ENCODE results near the gene SSH3.
"Not testable (repeated sequence)": the region's sequence is repeated elsewhere in the genome, so short reads cannot be mapped to it uniquely, and the experiment has no call there.

Gene SSH3, protein sequence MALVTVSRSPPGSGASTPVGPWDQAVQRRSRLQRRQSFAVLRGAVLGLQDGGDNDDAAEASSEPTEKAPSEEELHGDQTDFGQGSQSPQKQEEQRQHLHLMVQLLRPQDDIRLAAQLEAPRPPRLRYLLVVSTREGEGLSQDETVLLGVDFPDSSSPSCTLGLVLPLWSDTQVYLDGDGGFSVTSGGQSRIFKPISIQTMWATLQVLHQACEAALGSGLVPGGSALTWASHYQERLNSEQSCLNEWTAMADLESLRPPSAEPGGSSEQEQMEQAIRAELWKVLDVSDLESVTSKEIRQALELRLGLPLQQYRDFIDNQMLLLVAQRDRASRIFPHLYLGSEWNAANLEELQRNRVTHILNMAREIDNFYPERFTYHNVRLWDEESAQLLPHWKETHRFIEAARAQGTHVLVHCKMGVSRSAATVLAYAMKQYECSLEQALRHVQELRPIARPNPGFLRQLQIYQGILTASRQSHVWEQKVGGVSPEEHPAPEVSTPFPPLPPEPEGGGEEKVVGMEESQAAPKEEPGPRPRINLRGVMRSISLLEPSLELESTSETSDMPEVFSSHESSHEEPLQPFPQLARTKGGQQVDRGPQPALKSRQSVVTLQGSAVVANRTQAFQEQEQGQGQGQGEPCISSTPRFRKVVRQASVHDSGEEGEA

DNA sequence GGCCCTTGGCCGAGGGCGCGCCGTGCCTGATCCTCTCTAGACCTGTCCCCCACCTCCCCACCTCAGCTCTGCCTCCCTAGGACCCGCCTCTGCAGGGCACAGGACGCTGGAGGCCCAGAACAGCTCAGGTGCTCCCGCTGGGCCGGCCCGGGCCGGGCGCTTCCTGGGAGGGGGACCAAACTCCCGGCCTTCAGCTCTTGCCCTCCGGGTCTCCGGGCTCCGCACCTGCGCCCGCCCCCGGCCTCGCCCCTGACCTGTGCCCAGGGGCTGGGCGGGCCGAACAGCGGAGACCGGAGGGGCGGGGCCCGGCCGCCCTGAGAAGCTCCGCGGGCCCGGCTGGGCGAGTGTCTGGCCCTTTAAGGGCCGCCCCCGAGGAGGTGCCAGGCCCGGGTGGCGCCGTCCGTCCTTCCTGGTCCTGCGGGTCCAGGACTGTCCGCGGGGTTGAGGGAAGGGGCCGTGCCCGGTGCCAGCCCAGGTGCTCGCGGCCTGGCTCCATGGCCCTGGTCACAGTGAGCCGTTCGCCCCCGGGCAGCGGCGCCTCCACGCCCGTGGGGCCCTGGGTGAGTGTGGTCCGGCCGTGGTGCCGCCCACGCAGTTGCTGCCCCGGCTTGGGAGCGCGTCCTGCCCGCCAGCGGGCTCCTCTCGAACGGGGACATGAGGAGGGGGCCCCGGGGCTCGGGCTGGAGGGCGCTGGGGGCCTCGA is at the start of gene SSH3:
TSS of gene SSH3 (plus strand) at position 399 of the 703 bp plus-strand sequence. CDS start at position 495, 96 bp downstream.
- Histone ChIP-seq H3K4me3 (peak within 1 kb of the TSS; percentile 63 to 82 (median 70)), H3K36me3 (peaks cover 67 to 87% (median 72%) of the 10 kb centered on the region in 11 experiments), H3K9ac (peak within 1 kb of the TSS; percentile 73 to 94 (median 87)), H3K27ac (peak within 1 kb of the TSS; percentile 61 to 94 (median 90)), H3K4me2 (peak within 1 kb of the TSS; percentile 84 to 97 (median 91)), H3K4me1 (peaks cover 50 to 71% (median 58%) of the 10 kb centered on the region in 10 experiments), H3K27me3 (no peaks in the 10 kb centered on the region), H3K9me3 (replicated peaks in 1 of 11) (no peaks in the 10 kb centered on the region), H4K20me1 (peaks cover 36 to 89% (median 62%) of the 10 kb centered on the region in 11 experiments)
- no peak for TF ChIP-seq Cebpa-rat (IDR thresholded peaks at IDR 0.05)

DNA sequence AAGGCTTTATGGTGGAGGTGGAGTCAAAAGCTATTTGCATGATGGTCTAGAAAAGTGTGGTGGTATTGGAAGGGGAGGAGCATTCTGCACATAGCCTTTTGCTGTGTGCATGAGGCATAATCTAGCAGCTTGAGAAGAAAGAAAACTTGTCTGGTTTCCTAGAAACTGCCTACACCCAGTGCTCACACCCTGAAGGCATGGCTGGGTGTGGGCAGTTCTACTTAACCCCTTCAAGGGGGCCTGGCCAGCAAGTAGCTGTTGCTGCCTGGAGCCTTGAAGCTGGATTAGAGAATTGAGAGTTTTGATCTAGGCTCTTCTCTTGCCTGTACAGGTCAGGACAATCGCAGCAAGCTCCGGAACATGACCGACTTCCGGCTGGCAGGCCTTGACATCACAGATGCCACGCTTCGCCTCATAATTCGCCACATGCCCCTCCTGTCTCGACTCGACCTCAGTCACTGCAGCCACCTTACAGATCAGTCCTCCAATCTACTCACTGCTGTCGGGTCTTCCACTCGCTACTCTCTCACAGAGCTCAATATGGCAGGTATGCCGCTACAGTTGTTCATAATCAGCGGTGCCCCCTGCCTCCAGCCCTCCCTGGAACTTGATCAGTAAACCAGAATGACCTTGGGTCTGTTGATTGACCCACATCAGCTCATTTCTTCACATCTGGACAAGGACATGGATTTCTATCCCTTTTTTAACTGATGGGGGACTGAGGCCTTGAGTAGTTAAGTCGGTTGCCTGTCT is 49.3 kb upstream of the SSH3 start:
- Histone ChIP-seq H3K36me3 (peaks cover 65 to 98% (median 95%) of the 10 kb centered on the region in 11 experiments), H3K4me3 (peak overlapping the region in 1 of 10 experiments; percentile 14; a peak in 2 of 20 replicates), H3K4me1 (peaks cover 16 to 85% (median 32%) of the 10 kb centered on the region in 10 experiments), H3K27ac (peak overlapping the region in 3 of 11 experiments; percentile 36 to 51 (median 49); a peak in 4 of 22 replicates), H3K4me2 (peak overlapping the region in 4 of 11 experiments; percentile 24 to 89 (median 74); a peak in 6 of 22 replicates), H3K9me3 (replicated peaks in 1 of 11) (no peaks in the 10 kb centered on the region), H3K27me3 (no peaks in the 10 kb centered on the region; a peak in 1 of 22 replicates), H4K20me1 (peaks cover 13 to 99% (median 93%) of the 10 kb centered on the region in 11 experiments; a peak in 21 of 22 replicates), H3K9ac (peak overlapping the region in 6 of 11 experiments; percentile 4 to 54 (median 21); a peak in 4 of 22 replicates)
- TF ChIP-seq Cebpa-rat (IDR thresholded peaks at IDR 0.05), result no peak

DNA sequence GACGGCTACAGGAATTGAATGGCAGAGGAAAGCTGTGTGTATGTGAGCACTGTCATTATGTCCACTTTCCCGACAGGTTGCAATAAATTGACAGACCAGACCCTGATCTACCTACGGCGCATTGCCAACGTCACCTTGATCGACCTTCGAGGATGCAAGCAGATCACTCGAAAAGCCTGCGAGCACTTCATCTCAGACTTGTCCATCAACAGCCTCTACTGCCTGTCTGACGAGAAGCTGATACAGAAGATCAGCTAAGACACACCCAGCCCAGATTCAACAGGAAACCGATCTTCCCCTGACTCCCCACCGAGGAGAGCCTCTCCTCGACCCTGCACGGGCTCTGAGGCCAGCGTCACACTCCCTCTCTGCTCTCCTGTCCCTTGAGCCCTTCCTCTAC is 48.5 kb upstream of the SSH3 start:
- H3K27me3 ChIP-seq, result peaks cover 0 to 3% (median under 1%) of the 10 kb centered on the region in 11 experiments; a peak in 3 of 22 replicates
- H4K20me1 ChIP-seq, result peaks cover 6 to 91% (median 86%) of the 10 kb centered on the region in 11 experiments; a peak in 21 of 22 replicates
- peaks cover 16 to 86% (median 32%) of the 10 kb centered on the region in 10 experiments for H3K4me1 ChIP-seq
- no peaks in the 10 kb centered on the region for H3K9me3 ChIP-seq (replicated peaks in 1 of 11)
- peak overlapping the region in 8 of 11 experiments; percentile 5 to 54 (median 22); a peak in 3 of 22 replicates for H3K9ac ChIP-seq
- H3K4me2 ChIP-seq, result peak overlapping the region in 3 of 11 experiments; percentile 14 to 89 (median 86); a peak in 6 of 22 replicates
- H3K36me3 ChIP-seq, result peaks cover 57 to 91% (median 88%) of the 10 kb centered on the region in 11 experiments
- TF ChIP-seq Cebpa-rat (IDR thresholded peaks at IDR 0.05), result no peak
- peak overlapping the region in 3 of 11 experiments; percentile 16 to 49 (median 22); a peak in 3 of 22 replicates for H3K27ac ChIP-seq
- no peak overlapping the region for H3K4me3 ChIP-seq

DNA sequence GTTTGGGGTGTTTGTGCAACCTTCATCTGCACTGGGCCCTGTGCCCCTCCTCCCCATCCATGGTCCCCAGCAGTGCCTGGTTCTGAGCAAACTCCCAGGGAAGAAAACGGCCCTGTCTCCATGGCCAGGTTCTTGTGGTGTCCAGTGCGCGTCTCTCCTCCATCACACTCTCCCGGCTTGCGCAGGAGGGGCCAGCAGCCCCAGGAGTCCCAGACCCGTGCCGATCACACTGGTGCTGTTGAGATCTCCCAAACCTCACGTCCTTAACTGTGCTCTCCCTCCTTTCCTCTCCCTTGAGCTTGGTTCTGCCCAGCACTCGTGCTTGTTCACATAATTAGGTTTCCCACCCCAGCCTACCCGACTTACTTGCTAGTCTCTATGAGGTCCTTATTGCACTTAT is 48.0 kb upstream of the SSH3 start:
- H3K36me3 ChIP-seq, result peaks cover 52 to 86% (median 82%) of the 10 kb centered on the region in 11 experiments
- peaks cover 6 to 86% (median 80%) of the 10 kb centered on the region in 11 experiments; a peak in 21 of 22 replicates for H4K20me1 ChIP-seq
- no peak overlapping the region for H3K4me3 ChIP-seq
- peak overlapping the region in 3 of 11 experiments; percentile 14 to 89 (median 86); a peak in 5 of 22 replicates for H3K4me2 ChIP-seq
- peaks cover 16 to 84% (median 32%) of the 10 kb centered on the region in 10 experiments for H3K4me1 ChIP-seq
- H3K27me3 ChIP-seq, result peaks cover 0 to 9% (median 6%) of the 10 kb centered on the region in 11 experiments; a peak in 15 of 22 replicates
- peak overlapping the region in 1 of 11 experiments; percentile 22; a peak in 2 of 22 replicates for H3K27ac ChIP-seq
- no peaks in the 10 kb centered on the region for H3K9me3 ChIP-seq (replicated peaks in 1 of 11)
- TF ChIP-seq Cebpa-rat (IDR thresholded peaks at IDR 0.05), result no peak
- peak overlapping the region in 8 of 11 experiments; percentile 5 to 54 (median 21); a peak in 5 of 22 replicates for H3K9ac ChIP-seq

DNA sequence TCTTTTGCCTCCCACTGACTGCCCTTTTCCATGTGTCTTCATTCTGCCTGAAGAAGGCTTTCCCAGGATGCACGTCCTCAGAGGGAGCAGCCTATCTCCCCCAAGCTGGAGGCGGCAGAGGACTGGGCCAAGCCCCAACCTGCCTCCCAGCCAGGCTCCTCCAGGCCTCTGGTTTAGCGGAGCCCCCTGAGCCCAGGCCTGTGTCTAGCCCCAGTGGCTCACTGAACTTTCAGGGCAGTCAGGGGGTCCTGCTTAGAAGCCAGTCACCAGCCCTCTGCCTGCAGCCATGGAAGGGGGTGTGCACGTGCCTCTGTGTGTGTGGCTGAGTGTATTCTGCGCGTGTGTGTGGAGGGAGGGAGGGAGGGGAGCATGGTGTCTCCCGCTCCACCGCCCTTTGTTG is 47.5 kb upstream of the SSH3 start:
- TF ChIP-seq Cebpa-rat (IDR thresholded peaks at IDR 0.05), result no peak
- H3K4me1 ChIP-seq, result peaks cover 17 to 84% (median 32%) of the 10 kb centered on the region in 10 experiments
- peaks cover 47 to 81% (median 77%) of the 10 kb centered on the region in 11 experiments for H3K36me3 ChIP-seq
- peaks cover 0 to 14% (median 10%) of the 10 kb centered on the region in 11 experiments; a peak in 17 of 22 replicates for H3K27me3 ChIP-seq
- no peak overlapping the region for H3K4me3 ChIP-seq
- H3K27ac ChIP-seq, result no peak overlapping the region; a peak in 1 of 22 replicates
- H3K9ac ChIP-seq, result peak overlapping the region in 4 of 11 experiments; percentile 15 to 54 (median 22); a peak in 2 of 22 replicates
- H3K4me2 ChIP-seq, result peak overlapping the region in 1 of 11 experiments; percentile 89; a peak in 2 of 22 replicates
- H4K20me1 ChIP-seq, result peaks cover 6 to 81% (median 75%) of the 10 kb centered on the region in 11 experiments; a peak in 21 of 22 replicates
- no peaks in the 10 kb centered on the region for H3K9me3 ChIP-seq (replicated peaks in 1 of 11)

DNA sequence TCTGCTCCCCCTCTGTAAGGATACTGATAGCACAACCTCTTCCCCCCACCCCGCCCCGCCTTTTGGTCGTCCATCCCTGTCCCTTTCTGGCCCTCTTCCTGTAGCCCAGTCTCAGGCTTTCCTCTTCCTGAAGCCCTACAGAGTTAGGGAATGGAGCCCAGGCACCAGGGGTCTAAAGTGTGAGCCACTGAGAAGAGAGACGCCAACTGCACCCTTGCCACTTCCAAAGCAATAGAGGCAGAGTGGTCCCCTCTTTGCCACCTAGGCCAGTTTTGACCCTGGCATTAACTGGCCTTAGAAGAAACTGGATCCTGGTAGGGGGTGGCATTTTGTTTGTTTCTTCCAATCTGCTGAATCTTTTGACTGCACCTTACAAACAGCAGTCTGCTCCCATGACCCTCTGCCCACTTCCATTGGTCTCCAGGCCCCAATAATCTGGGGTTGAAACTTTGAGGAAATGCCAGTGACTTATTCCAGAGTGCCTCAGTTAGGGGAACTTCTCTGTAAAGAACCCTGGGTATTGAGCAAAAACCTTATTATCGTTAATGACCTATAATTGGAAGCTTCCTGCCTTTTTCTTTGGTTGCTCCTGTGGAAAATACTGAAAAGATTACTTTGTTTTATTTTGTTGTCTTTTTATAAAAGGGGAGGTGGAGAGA is 46.7 kb upstream of the SSH3 start:
- Histone ChIP-seq H3K4me3 (no peak overlapping the region), H3K27ac (peak overlapping the region in 1 of 11 experiments; percentile 13; a peak in 1 of 22 replicates), H3K4me2 (peak overlapping the region in 6 of 11 experiments; percentile 4 to 85 (median 29); a peak in 11 of 22 replicates), H3K4me1 (peaks cover 18 to 82% (median 37%) of the 10 kb centered on the region in 10 experiments), H3K9ac (peak overlapping the region in 3 of 11 experiments; percentile 2 to 9 (median 7); a peak in 2 of 22 replicates), H3K36me3 (peaks cover 39 to 73% (median 70%) of the 10 kb centered on the region in 11 experiments), H3K27me3 (peaks cover 0 to 21% (median 17%) of the 10 kb centered on the region in 11 experiments; a peak in 19 of 22 replicates), H3K9me3 (replicated peaks in 1 of 11) (no peaks in the 10 kb centered on the region), H4K20me1 (peaks cover 6 to 73% (median 68%) of the 10 kb centered on the region in 11 experiments; a peak in 20 of 22 replicates)
- no peak for TF ChIP-seq Cebpa-rat (IDR thresholded peaks at IDR 0.05)

DNA sequence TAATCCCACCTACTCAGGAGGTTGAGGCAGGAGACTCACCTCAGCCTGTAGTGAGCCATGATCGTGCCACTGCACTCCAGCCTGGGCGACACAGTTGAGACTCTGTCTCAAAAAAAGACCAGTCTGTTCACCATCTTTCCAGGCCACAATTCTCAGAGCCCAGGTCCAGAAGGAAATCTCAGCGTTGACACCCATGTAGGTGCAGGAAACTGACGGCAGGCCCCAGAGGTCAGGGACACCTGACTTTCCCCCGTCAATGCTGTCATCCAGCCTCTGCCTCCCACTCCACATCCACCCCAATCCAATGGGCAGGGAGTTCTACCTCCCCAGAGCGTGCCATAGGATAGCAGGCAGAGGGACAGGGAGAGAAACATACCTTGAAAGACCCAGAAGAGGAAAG is 42.9 kb upstream of the SSH3 start:
- H3K4me1 ChIP-seq, result peaks cover 49 to 83% (median 63%) of the 10 kb centered on the region in 10 experiments
- H3K27ac ChIP-seq, result no peak overlapping the region
- no peak overlapping the region for H3K9ac ChIP-seq
- H4K20me1 ChIP-seq, result peaks cover 0 to 35% (median 30%) of the 10 kb centered on the region in 11 experiments; a peak in 18 of 22 replicates
- peaks cover 12 to 37% (median 32%) of the 10 kb centered on the region in 11 experiments for H3K36me3 ChIP-seq
- no peak overlapping the region for H3K4me3 ChIP-seq
- H3K27me3 ChIP-seq, result peaks cover 0 to 28% (median 24%) of the 10 kb centered on the region in 11 experiments; a peak in 19 of 22 replicates
- TF ChIP-seq Cebpa-rat (IDR thresholded peaks at IDR 0.05), result no peak
- no peaks in the 10 kb centered on the region for H3K9me3 ChIP-seq (replicated peaks in 1 of 11)
- peak overlapping the region in 1 of 11 experiments; percentile 85; a peak in 1 of 22 replicates for H3K4me2 ChIP-seq

DNA sequence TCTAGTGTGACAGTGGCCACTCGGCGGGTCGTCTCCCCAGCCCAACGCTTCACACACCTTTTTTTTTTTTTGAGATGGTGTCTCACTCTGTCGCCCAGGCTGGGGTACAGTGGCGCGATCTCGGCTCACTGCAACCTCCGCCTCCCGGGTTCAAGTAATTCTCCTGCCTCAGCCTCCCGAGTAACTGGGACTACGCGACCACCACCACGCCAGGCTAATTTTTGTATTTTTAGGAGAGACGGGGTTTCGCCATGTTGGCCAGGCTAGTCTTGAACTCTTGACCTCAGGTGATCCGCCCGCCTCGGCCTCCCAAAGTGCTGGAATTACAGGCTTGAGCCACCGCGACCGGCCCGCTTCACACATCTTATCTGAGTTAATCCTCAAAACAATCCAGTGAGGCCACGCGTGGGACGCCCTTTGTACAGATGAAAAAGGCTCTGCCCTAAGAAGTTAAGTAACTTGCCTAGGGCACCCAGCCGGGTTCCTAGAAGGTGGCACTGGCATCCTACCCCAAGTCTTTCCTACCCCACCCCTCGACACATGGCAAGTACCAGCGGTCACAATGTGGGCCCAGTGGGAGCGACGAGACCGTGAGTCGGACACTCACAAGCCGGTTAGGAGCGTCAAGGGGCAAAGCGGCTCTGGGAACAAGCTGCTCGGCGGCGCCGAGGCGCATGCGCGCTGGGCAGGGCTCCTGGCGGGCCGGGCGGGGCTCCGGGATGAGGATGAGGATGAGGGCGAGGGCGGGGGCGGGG is 42.3 kb upstream of the SSH3 start:
- H3K9me3 ChIP-seq (replicated peaks in 1 of 11), result not testable (repeated sequence)
- Histone ChIP-seq H3K27me3 (peaks cover 0 to 28% (median 24%) of the 10 kb centered on the region in 11 experiments; a peak in 19 of 22 replicates), H3K9ac (peak overlapping the region in 10 of 11 experiments; percentile 34 to 66 (median 58); a peak in 14 of 22 replicates), H3K4me1 (peaks cover 56 to 84% (median 65%) of the 10 kb centered on the region in 10 experiments), H4K20me1 (peaks cover 0 to 29% (median 24%) of the 10 kb centered on the region in 11 experiments; a peak in 16 of 22 replicates), H3K4me3 (peak overlapping the region in 3 of 10 experiments; percentile 27 to 51 (median 35); a peak in 4 of 20 replicates), H3K4me2 (peak overlapping the region; percentile 48 to 97 (median 74); a peak in 20 of 22 replicates), H3K36me3 (peaks cover 6 to 31% (median 26%) of the 10 kb centered on the region in 11 experiments; a peak in 21 of 22 replicates), H3K27ac (0 out of 22 replicates have a peak overlapping the region, but pooled peaks of 1 of the 11 experiments have one; percentile 35)

All from BLaER1 treated with 17β-estradiol and CSF1 and Interleukin-3, amounts not matched to agents 10 nM and 100 nM (cell line).